GM21717 (cell line): ENCODE measurements around the gene MTCL3.

ENCODE experiments used
- ATAC-seq: cut with Tn5 transposase; IDR thresholded peaks from one replicate; pipeline ENCODE4 v1.9.1; 2021; ENCODE audit warnings: mild to moderate bottlenecking, moderate library complexity; ENCODE audit not compliant: unreplicated experiment

Gene MTCL3

DNA sequence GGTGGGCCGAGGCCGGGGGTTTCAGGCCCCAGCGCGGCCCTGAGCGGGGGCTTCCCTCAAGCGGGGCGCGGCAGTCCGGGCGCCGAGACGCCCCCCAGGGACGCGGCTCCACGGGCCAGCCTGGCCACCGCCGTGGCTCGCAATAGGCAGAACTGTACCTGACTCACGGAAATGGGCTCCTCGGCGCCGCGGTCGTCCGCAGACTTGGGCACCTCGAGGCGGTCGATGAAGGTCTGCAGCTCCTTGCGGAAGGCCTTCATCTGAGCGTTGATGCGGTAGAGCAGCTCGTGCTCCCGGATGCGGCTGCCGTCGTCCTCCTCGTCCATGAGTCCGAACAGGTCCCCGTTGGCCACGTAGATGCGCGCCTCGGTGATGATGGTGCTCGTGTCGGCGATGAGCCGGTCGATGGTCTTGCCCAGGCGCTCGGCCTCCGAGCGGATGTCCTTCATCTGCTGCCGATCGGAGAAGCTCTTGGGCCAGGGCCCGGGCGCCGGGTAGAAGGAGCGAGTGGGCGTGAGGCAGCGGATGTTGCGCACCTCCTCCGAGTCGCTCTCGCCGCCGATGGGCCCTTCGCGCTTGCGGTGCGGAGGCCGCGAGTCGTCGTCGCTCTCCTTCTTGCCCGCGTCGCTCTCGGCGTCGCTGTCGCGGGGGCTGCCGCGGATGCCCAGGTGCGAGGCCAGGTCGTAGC is 43.9 kb downstream of the MTCL3 start:
- no peak for ATAC-seq

DNA sequence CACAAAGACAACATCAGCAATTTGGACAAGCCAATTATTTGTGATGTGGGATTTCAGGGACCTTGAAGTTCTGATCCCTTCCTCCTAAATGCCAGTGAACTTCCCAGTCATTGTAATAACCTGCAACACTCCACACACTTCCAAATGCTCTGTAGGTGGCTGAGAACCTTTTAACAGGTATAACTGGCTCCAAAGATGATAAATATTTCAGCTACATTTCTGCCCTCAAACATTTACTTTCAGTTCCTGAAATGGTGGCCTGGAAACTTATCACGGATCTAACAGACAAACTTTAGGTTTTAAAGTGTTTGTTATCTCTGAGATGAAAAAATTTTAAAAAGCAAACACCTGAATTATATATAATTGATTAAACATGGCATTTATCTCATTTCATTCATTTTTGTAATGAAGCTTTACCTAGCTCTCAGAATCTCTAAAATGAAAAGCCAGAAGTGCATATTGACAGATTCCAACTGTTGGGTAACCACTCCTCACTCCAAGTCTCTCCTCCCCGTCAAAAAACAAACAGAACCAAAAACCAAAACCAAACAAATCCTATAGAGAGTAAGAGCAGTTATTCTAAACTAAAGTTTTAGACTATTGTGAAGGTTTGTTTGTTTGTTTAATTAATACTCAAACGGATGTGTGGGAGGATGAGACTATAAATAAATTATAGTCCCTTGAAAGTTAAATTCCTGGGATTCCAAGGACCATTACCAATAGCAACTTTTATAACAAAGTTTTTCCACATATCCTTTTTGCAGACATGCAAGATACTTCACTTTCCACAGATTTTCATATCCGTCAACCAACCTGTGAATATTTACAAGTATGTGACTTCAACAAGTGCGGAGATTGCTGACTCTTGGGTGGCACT is 47.5 kb downstream of the MTCL3 start:
- no peak for ATAC-seq

DNA sequence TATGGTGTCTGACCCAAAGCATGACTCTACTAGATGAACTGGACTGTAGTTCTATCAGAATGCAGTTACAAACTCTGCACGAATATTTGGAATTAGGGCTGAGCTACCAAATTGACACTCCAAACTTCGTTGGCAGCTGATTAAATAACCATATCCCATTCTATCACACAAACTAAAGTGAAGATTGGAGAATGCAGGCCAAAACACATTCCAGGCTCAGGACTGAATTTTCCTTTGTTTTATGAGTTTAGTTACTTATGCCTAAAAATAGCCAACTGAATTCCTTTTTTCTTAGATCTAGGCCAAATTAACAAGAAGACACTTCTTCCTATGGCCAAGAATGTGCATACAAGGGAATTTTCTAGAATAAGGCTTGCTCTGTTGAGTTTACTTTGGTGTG is 50.2 kb downstream of the MTCL3 start:
- no peak for ATAC-seq

DNA sequence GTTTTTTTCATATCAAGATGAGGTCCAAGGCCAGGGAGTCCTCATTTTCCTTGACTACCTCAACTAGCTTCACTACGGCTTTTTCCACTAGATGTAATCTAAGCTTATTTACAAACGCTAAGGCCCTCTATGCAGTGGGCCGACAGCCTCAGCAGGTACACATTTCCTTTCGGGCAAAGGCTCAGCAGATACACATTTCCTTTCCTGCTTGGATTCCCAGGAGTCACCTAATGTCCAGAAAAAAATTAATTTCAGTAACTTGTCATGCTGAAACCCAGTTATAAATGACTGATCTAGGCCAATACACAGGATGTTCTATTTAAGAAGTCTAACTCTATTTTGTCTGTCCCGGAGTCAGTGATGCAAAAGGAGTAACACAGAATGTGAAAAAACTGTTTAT is 52.7 kb downstream of the MTCL3 start:
- no peak for ATAC-seq

DNA sequence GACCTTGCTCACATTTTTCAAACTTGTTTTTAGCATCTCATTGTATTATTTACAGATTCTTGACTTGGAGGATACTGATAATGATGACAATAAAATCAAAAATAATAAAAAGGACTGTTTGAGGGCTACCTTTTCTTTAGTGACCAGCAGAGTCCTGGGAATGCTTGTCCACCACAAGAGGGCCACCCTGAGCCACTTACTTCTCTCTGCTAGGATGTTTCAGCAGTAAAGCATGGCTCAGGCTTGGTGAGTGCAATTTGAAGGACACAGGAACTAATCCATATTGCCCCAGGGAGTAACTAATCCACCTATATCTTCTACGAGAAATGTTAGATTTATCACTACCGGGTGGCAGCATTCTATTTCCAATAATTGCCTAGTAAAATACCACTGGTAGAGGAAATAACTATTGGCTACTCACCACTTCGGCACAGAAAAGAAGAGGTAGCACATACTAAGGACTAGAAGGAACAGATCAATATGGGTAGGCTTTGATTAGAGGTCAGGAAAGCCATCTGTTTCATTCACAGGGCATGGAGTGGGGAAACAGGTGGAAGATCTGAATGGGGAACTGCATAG is 54.2 kb downstream of the MTCL3 start:
- ATAC-seq, result peak; percentile 76

DNA sequence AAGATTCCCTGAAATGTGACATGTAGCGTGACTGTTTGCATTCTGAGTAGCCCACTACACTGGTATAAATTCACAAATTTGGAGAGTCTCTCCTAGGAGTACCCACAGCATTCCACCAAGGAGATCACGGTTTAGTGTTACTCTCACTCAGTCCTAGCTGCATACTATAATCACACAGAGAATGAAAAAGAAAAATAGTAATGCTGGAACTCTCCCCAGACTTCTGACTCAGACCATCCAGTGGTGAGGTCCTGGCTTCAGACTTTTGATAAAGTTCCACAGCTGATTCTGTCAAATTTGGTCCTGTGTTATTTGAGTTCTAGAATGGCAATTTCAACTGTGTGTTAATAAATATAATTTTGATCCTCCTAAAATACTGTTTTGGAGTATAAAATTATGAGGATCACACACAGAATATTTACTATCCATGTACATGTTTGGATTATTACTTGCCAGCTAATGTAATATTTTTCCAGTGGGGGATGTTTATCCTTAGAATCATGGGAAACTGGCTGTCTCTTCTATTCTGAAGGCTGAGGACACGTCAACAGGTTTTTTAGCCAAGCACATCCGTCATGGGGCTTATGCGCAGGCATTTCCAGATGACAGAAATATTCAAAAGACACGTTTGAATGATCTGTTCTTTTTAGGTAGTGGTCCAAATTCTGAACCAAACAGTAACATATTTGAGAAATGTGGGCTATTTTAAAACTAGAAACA is 54.8 kb downstream of the MTCL3 start:
- no peak for ATAC-seq

DNA sequence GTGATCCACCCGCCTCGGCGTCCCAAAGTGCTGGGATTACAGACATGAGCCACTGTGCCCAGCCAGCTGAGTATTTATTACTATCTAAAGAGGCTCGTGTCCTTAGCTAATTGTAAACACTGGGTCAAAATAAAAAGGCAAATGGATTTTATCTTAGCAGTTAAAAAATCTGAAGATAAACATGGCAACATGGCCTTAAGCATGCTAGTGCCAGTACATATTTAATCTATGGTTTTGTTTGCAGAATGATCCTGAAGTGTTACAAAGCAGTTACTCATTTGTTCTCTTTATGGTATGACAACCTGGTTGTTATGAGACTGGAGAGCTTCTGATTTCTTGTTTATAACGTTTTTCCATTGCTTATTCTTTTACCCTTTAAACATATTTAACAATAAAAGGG is 56.1 kb downstream of the MTCL3 start:
- no peak for ATAC-seq

DNA sequence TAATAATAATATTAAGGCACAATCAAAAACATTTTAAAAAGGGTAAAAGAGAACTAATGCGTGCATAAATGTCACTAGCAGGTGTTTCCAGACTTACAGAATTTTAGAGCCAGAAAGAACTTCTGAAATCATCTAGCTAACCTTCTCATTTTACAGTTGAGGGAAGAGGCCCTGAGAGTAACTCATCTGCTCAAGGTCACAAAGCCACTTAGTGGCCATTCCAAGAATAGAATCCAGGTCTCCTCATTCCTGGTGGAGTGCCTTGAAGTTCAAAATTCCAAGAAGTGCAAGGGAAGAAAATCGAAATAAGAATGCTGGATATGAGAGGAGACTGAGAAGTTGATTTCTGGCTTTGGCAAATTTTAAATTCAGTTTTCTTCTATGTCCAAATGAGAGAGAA is 56.8 kb downstream of the MTCL3 start:
- ATAC-seq, result no peak

DNA sequence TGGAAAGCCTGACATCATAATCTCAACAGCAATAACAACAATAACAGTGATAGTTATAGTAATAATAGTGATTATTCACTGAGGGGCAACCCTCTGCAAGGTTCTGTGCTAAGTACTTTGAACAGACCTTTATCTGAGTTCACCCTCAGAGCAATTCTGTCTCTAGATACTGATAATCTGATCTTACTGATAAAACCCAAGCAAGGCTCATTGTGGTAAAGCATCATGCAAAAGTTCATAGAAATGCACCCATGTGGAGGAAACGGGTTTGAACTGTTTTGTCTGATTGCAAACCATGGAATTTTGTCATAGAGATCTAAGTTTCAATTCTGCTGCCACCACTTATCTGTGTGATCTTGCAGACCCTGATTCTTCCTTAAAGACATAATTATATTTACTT is 58.7 kb downstream of the MTCL3 start:
- ATAC-seq, result no peak

DNA sequence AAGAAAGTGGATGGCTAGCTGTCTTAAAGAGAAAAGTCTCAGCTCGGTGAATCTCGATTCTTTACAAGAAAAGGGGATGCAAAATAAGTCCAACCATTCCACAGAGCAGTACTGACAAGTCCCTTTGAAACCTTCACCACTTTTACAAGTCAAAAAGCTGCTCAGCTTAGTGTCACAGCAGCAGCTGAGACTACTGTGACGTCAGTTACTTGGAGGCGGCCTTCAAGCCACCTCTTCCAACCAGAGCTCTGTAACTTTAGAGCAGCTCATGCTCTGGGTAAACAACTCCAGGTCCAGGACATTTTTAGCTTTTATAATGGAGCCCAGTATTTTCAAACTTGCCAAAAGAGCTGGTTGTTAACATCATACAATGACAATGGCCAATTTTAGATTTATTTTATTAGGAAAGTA is 59.9 kb downstream of the MTCL3 start, which contains the start of gene KIAA0408:
KIAA0408 (minus strand) TSS at position 159 of the 411 bp plus-strand sequence. CDS start 5,408 bp downstream, outside the sequence.
- no peak for ATAC-seq

DNA sequence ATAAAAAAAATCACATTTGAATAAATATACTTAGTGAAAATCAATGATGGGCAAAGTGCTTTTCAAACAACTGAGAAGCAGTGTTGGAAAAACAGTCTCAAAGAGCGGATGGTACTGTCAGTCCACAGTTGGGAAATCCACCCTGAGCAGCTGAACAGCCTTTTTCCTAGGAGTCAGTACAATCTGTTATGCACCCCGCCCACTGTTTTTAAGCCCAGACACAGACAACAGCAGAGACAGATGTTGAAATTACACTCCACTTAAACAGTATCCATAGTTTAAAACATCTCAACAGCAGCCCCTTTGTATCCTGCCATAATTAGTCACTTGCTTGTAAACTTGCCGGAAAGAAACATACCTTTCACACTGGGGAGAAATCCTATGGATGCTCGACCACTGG is 60.3 kb downstream of the MTCL3 start:
- no peak for ATAC-seq

DNA sequence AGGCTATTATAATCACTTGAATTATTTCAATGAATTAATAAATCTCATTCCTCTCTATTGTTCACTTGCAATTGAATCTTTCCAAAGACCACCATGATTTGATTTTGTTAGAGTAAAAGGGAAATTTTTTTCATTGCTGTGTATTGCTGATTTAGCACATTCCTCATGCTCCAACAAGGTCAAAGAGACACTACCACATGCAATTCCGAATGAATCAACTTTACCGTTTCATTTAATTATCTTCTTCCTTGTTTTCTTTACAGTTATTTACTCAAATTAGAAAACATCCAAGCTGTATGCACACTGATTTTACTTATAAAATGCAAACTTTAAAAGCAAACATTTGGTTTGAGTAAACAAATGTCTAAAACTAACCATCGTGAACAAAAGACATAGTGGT is 60.9 kb downstream of the MTCL3 start:
- ATAC-seq, result no peak

DNA sequence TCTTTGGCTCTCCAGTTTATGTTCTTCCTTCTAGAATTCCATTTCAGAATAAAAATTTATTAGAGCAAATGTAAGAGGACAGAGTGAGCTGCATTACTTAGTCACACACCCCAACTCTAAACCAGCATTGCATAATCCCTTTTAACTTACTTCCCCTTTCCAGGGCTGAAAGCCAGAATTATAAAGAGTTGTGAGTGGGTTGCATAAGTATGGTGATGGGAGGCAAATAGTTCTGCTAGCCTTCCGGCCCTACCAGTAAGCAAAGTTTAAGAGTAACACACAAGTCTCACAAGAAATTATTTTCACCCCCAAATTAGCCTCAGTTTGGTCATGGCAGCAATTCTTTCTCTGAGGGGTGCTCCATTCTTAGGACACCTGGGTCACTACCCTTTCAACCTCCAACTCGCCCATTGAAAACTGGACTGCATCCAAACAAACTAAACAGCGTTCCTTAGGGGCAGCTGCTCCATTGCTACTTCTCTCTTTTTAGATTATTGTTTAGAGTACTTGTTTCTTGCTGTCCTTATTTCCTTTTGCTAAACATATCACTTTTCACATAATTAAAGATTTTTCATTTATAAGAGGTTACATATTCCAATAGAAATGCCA is 61.6 kb downstream of the MTCL3 start:
- no peak for ATAC-seq

DNA sequence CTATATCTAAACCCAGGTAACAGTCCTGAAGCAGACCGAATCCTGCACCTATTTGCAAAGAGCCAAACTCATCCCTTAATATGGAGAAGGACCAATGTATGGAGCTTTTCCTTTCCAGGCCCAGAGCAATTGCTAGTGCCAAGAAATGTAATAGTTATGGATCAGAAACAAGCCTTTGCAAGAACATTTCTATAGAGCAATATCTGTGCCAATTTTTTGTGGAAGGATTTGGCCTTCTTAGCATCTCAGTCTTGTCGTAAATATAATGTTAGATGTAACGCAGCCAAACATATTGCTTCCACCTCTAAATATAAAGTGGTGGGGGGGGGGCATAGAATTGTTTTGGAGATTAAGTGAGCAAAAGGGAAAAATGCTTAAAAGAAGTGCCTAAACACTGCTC is 62.7 kb downstream of the MTCL3 start:
- ATAC-seq, result no peak

DNA sequence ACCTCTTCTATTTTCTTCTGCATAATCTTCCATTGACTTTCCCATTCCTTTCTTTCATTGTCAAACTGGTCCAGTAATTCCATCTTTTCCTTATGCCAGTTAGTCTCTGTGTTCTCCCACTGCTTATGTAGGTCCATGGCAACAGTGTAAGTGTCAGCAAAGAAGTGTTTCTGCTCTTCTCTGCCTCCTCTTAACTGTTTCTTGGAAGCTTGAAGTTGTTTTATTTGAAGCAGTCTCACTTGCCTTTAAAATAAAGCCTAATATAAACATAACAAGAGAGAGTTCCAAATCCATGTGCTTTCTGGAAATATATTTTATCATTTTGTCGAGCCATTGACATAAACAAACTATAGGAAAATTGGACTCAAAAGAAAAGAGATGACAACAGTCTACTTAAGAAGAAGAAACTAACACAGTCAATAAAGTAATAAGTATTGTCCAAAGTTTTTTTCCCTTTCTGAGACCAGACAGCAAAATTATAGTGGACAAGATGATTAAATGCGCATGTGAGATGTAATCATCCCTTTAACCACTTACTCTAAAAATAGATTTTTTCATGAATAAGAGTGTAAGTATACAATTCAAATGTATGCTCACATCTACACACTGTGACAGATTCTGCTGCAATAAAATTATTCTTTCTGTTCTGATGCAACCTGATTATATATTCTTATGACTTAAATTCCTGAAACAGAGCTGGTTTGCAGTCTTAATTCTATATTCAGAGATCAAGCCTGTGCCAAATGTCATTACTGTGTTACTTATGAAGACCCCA is 65.1 kb downstream of the MTCL3 start:
- ATAC-seq, result no peak

DNA sequence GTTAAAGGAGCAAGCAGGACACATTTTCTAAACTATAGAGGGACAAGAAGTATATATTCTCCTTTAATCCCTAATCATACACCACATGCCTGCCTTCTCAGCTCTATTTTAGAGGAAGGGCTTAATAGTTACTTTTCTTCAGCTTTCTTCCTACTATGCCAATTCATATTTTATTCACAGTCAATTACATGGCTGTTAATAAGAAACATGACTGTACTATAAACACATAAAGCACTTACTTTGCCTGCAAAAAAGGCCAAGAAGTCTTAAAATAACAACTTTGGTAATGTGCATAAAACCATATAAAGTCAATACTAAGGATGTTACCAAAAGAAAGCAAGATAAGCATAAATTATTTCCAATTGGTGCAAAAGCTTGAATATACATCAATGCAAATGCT is 66.3 kb downstream of the MTCL3 start:
- ATAC-seq, result no peak

DNA sequence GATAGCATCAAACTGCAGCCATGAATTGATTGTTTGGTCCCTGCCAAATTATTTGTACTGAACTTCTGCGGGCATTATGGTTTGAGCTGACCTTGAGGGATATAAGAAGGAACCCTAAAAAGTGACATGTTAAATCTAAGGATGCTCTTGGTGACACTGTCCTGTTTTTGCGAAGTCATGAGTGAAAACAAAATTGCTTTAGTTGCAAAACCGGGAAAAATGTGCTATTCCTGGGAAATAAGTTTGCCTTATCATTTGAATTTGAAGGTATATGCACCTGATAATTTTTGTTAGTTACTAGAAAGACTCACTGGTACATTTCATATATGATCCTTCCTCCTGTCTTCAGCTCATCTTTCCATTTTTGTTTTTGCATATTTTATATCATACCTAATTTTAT is 67.7 kb downstream of the MTCL3 start:
- ATAC-seq, result no peak

DNA sequence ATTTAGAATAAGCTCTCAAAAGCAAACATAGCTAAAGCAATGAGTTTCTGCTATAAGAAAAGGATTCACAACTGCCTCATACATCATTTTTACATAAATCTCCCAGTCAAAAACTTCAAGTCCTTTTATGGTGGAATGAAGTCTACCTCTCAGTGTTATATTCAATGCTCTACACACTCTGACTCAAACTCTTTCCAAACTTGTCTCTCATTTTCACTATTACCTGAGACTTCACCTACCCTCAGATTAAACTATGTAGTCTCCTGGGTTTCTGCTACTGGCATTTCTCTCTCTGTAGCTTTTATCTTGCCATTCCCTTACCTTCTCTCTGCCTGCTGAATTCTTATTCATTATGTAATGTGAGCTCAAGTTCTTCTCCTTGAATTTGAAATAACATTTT is 71.4 kb downstream of the MTCL3 start:
- no peak for ATAC-seq

DNA sequence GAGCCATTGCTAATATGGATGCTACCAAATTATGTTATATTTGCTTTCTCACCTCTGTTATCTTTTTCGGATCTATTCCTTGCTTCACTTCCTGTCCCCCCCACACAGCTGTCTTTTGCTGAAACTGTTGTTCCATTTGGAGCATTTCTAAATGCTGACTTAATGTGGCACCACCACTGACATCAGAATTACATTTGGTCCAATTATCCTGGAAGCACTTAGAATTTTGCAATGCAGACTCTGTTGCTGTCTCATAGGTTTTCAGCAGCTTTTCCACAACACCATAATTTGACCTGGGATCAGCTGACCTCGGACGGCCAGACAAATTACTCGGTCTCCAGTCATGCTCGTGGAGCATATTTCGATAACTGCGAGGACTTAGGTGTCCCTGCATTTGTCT is 72.8 kb downstream of the MTCL3 start:
- ATAC-seq, result no peak

DNA sequence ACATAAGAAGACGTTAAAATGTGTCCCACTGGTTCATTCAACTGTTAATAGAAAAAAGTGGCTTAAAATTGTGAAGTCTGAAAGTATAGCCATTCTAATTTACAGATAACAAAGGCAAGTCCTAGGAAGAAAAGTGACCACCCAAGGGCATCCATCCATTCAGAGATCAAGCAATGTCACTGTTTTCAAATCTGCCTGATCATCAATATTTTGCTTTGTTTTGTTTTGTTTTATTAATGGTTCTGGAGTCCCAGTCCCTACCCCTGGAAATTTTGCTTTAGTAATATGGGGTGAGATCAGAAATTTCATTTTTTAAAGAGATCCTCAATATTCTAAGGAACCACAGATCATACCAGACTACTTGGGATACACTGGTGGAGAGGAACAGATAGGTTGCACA is 77.3 kb downstream of the MTCL3 start:
- no peak for ATAC-seq
